ENCODE results near the gene CENPQ. TPM values are rescaled to one million over a fixed set of nuclear protein-coding genes. Genes with fewer than 3 reads are reported as not detected.
"Not testable (repeated sequence)": the region's sequence is repeated elsewhere in the genome, so short reads cannot be mapped to it uniquely, and the experiment has no call there.

Gene CENPQ
- total RNA-seq, 4 donors from 2014 or later: 2.4 to 4.0 (median 3.6) TPM

DNA sequence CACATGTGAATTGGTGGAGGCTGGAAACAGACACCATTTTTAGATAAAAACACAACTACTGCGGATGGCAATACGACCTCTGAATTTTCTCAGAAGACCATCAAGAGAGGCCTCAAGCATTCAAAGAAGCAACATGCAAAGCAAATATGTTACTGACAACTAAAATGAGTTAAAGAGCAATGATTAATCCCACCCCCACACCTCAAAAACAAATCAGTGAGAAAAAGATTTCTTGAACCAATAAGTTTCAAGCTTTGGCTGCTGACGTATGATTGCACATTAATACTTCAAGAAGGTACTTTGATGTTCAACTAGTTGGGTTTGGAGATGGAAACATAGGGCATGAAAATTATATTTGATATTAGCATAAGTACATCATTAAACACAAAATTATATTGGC, 1.1 kb upstream of the CENPQ start:
- H3K27ac ChIP-seq: no peak overlapping the region

DNA sequence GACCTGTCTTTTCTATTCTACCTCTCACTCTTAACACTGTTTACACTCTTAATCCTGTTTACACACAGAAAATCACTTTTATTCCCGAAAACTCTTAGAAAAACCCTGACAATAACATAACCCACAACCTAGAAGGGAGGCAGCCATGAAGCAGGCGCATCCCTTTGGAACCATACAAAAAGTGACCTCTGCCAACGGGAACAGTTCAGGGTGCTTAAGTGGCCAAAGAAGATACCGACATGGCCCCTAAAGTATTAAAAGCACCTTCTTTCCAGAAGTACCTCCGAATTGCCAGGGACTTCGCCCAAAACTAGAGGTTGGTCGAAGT, 607 bp upstream of the CENPQ start:
- TF ChIP-seq EP300 (IDR thresholded peaks at IDR 0.05) (no peak), POLR2A (IDR thresholded peaks at IDR 0.05) (no peak)
- TF ChIP-seq, protein P1, sequence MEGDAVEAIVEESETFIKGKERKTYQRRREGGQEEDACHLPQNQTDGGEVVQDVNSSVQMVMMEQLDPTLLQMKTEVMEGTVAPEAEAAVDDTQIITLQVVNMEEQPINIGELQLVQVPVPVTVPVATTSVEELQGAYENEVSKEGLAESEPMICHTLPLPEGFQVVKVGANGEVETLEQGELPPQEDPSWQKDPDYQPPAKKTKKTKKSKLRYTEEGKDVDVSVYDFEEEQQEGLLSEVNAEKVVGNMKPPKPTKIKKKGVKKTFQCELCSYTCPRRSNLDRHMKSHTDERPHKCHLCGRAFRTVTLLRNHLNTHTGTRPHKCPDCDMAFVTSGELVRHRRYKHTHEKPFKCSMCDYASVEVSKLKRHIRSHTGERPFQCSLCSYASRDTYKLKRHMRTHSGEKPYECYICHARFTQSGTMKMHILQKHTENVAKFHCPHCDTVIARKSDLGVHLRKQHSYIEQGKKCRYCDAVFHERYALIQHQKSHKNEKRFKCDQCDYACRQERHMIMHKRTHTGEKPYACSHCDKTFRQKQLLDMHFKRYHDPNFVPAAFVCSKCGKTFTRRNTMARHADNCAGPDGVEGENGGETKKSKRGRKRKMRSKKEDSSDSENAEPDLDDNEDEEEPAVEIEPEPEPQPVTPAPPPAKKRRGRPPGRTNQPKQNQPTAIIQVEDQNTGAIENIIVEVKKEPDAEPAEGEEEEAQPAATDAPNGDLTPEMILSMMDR (IDR thresholded peaks at IDR 0.05): no peak
- Histone ChIP-seq H3K27ac (peak overlapping the region; percentile 88), H3K9me3 (no peaks in the 10 kb centered on the region), H3K4me1 (peaks cover 38% of the 10 kb centered on the region), H3K27me3 (no peaks in the 10 kb centered on the region), H3K36me3 (peaks cover 12% of the 10 kb centered on the region), H3K4me3 (peak overlapping the region; percentile 77)
- no peak for DNase-seq (ENCODE audit: low spot score in 2 of 2)
- 4% methylated on average over 7 of the region's 7 CpGs for WGBS

More for the DNA sequence above, 1.1 kb upstream of the CENPQ start:
- peaks cover 17% of the 10 kb centered on the region for H3K36me3 ChIP-seq
- H3K4me1 ChIP-seq: peaks cover 38% of the 10 kb centered on the region
- no peaks in the 10 kb centered on the region for H3K27me3 ChIP-seq
- no peaks in the 10 kb centered on the region for H3K9me3 ChIP-seq
- peak overlapping the region; percentile 77 for H3K4me3 ChIP-seq
- WGBS: 40% methylated on average over 3 of the region's 3 CpGs
- TF ChIP-seq, protein P1 (IDR thresholded peaks at IDR 0.05): no peak
- TF ChIP-seq EP300 (IDR thresholded peaks at IDR 0.05): no peak
- TF ChIP-seq POLR2A (IDR thresholded peaks at IDR 0.05): no peak
- no peak for DNase-seq (ENCODE audit: low spot score in 2 of 2)

DNA sequence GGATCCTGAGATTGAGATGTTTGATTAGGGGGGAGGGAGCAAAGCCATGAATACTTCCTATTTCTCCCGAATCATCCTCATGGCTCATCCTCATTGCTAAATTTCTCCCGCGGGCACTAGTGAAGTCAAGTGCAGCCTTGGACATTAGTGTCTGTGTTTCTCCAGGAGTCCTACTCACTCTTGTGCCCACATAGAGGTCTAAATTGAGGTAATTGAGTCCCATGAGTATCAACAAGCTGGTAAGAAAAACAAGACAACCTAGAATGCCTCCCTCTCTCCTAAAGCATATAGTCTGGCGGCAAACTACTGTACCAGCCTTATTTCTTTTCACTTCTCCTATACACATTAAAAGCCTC, 420 bp downstream of the CENPQ start:
- DNase-seq (ENCODE audit: low spot score in 2 of 2): no peak
- no peaks in the 10 kb centered on the region for H3K27me3 ChIP-seq
- peak overlapping the region; percentile 88 for H3K27ac ChIP-seq
- no peaks in the 10 kb centered on the region for H3K9me3 ChIP-seq
- peak overlapping the region; percentile 77 for H3K4me3 ChIP-seq
- peaks cover 6% of the 10 kb centered on the region for H3K36me3 ChIP-seq
- TF ChIP-seq, protein P1 (IDR thresholded peaks at IDR 0.05): no peak
- TF ChIP-seq POLR2AphosphoS5 (IDR thresholded peaks at IDR 0.05) (no peak), EP300 (IDR thresholded peaks at IDR 0.05) (no peak)
- peaks cover 38% of the 10 kb centered on the region for H3K4me1 ChIP-seq
- WGBS: 0% methylated on average over 4 of the region's 4 CpGs

DNA sequence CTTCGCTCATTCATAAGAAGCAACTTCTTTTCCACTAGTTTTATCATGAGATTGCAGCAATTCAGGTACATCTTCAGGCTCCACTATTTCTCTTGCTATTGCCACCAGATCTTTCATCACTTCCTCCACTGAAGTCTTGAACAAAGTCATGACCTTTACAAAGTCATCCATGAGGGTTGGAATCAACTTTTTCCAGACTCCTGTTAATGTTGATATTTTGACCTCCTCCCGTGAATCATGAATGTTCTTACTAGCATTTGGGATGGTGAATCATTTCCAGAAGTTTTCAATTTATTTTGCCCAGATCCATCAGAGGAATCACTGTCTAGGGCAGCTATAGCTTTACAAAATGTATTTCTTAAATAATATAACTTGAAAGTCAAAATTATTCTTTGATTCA, 1.5 kb downstream of the CENPQ start:
- no peaks in the 10 kb centered on the region for H3K27me3 ChIP-seq
- H3K4me3 ChIP-seq: no peak overlapping the region
- H3K4me1 ChIP-seq: peaks cover 35% of the 10 kb centered on the region
- WGBS: 92% methylated on average over 2 of the region's 2 CpGs
- no peak overlapping the region for H3K27ac ChIP-seq
- TF ChIP-seq EP300 (IDR thresholded peaks at IDR 0.05): no peak
- TF ChIP-seq, protein P1 (IDR thresholded peaks at IDR 0.05): no peak
- TF ChIP-seq POLR2AphosphoS5 (IDR thresholded peaks at IDR 0.05): no peak
- TF ChIP-seq POLR2A (IDR thresholded peaks at IDR 0.05): no peak
- no peak for DNase-seq (ENCODE audit: low spot score in 2 of 2)
- H3K9me3 ChIP-seq: no peaks in the 10 kb centered on the region
- H3K36me3 ChIP-seq: no peaks in the 10 kb centered on the region

DNA sequence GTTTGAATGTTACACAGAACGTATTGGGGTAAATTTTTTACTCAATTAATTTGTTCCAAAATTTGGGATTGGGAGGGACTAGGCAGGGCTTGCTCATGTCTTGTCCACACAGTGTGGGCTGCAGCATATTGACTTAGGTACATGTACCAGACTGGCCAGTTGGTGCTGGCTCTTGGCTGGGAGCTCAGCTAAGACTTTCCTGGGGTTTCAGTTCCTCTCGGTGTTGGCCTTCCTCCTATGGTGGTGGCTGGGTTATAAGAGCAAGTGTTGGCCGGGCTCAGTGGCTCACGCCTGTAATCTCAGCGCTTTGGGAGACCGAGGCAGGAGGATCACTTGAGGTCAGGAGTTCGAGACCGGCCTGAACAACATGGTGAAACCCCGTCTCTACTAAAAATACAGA, 4.9 kb downstream of the CENPQ start:
- Histone ChIP-seq H3K4me3 (no peak overlapping the region), H3K27ac (no peak overlapping the region), H3K4me1 (peaks cover 9% of the 10 kb centered on the region), H3K9me3 (no peaks in the 10 kb centered on the region), H3K27me3 (no peaks in the 10 kb centered on the region), H3K36me3 (peaks cover 4% of the 10 kb centered on the region)
- 97% methylated on average over 9 of the region's 9 CpGs for WGBS
- no peak for DNase-seq (ENCODE audit: low spot score in 2 of 2)
- TF ChIP-seq POLR2A (IDR thresholded peaks at IDR 0.05) (no peak), POLR2AphosphoS5 (IDR thresholded peaks at IDR 0.05) (no peak), EP300 (IDR thresholded peaks at IDR 0.05) (no peak)
- TF ChIP-seq, protein P1 (IDR thresholded peaks at IDR 0.05): no peak

DNA sequence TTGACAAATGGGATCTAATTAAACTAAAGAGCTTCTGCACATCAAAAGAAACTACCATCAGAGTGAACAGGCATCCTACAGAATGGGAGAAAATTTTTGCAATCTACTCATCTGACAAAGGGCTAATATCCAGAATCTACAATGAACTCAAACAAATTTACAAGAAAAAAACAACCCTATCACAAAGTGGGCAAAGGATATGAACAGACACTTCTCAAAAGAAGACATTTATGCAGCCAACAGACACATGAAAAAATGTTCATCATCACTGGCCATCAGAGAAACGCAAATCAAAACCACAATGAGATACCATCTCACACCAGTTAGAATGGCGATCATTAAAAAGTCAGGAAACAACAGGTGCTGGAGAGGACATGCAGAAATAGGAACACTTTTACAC, 13.4 kb downstream of the CENPQ start:
- peaks cover 18% of the 10 kb centered on the region for H3K36me3 ChIP-seq
- H3K4me3 ChIP-seq; H3K27me3 ChIP-seq; H3K9me3 ChIP-seq; DNase-seq (ENCODE audit: low spot score in 2 of 2); H3K27ac ChIP-seq; H3K4me1 ChIP-seq: not testable (repeated sequence)
- 96% methylated on average over 2 of the region's 2 CpGs for WGBS
